Transverse colon (tissue), 4 donors: ENCODE data around the gene ALKBH3. TPM values are rescaled to one million over a fixed set of nuclear protein-coding genes. Genes with fewer than 3 reads are reported as not detected.

ENCODE experiments used
- DNase-seq: peaks from one replicate; pipeline ENCODE4 v3.0.0-alpha.2; 2019
- H3K27ac ChIP-seq, 4 donors: fragments of 200-600 bp; sonication (generic); 2 replicates each; pipeline ENCODE4 v1.5.1; 2016 to 2018; ENCODE audit warnings: inconsistent platforms in 4 of 4
- H3K27me3 ChIP-seq: fragments of 200-600 bp; sonication (generic); 2 replicates; pipeline ENCODE4 v1.5.1; 2017; ENCODE audit warnings: inconsistent platforms
- H3K36me3 ChIP-seq, 4 donors: fragments of 200-600 bp; sonication (generic); 2 replicates each; pipeline ENCODE4 v1.5.1; 2017 to 2019; ENCODE audit warnings: inconsistent platforms in 4 of 4
- H3K4me1 ChIP-seq, 4 donors: fragments of 200-600 bp; sonication (generic); 2 replicates each; pipeline ENCODE4 v1.5.1; 2017 to 2020; ENCODE audit warnings: inconsistent platforms in 4 of 4
- H3K4me3 ChIP-seq, 4 donors: fragments of 200-600 bp; sonication (generic); 1 replicate in 1 of 4; 2 replicates in 3 of 4; pipeline versions ENCODE4 v1.5.1 to v1.6.1; 2017 to 2019; ENCODE audit warnings: inconsistent platforms in 4 of 4
- H3K9me3 ChIP-seq, 2 donors: fragments of 200-600 bp; sonication (generic); 2 replicates each; pipeline ENCODE4 v1.5.1; 2017 to 2019; ENCODE audit warnings: inconsistent platforms in 2 of 2
- EP300 ChIP-seq: sonication (generic); formaldehyde crosslinking; IDR thresholded peaks from one replicate; pipeline ENCODE4 v1.6.1; 2017; ENCODE audit warnings: antibody characterized with exemption, low read depth
- POLR2A ChIP-seq: fragments of 450-650 bp; IDR thresholded peaks from one replicate; pipeline ENCODE4 v1.6.1; 2016; ENCODE audit warnings: antibody characterized with exemption, mild to moderate bottlenecking, moderate library complexity
- POLR2AphosphoS5 ChIP-seq, 3 donors: sonication (generic); formaldehyde crosslinking; IDR thresholded peaks; one replicate each; pipeline ENCODE4 v1.6.1; 2016; ENCODE audit warnings: antibody characterized with exemption in 3 of 3
- WGBS, 2 donors: methylation state at CpG; one replicate each; pipeline ENCODE4 v1.1.5; 2018; ENCODE audit warnings: low coverage in 1 of 2; 5-methylcytosine and 5-hydroxymethylcytosine counted together
- in situ Hi-C, 4 donors: fragments of 200-750 bp; cut with MboI; loops; one replicate each; pipeline versions ENCODE4 v1.15.0 to v1.15.1; 2017; ENCODE audit warnings: low sequenced_read_pairs in 3 of 4, low pct_ligation_motif_present in 1 of 4, low pct_unique_long_range_greater_than_20kb in 1 of 4
- intact Hi-C: fragments of 100-400 bp; cut with DNase I; formaldehyde crosslinking; loops from one replicate; pipeline ENCODE4 v1.15.1; 2023; ENCODE audit warnings: low total_unique reads
- total RNA-seq, 4 donors: library from RNA; depleted of rRNA; stranded (reverse); fragments of >200 nt; gene quantifications; one replicate each; pipeline ENCODE4 v1.1.0, GENCODE V29; 2016
- TF ChIP-seq, protein P1 (sequence below), 5 experiments: fragments of 200-600 bp in 3 of 5; fragments of 450-650 bp in 2 of 5; sonication (generic) in 3 of 5; IDR thresholded peaks; 1 replicate in 2 of 5; 2 replicates in 3 of 5; pipeline ENCODE4 v1.5.1; 2016 to 2017; ENCODE audit warnings: antibody characterized with exemption in 5 of 5, inconsistent platforms in 3 of 5, mild to moderate bottlenecking in 2 of 5, moderate library complexity in 1 of 5

The ALKBH3 gene
- total RNA-seq, 4 donors from 2014 or later, result 7.2 to 27.6 (median 23.5) TPM

DNA sequence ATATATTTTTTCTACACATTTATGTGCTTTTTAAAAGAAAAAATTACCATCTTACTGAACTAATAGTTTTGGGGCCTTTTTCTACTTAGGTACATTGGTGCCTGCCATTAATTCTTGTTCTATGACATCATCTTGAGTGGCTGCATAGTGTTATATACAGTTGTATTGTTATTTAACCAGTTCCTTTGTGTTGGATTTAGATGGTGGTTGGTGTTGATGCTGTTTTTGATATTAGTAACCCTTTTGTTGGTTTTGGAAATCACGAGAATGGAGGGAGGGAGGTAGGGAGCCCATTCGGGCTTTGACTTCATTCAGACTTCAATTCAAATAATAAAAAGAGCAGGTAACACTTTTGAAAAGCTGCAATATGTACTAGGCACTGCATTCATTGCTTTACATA, 46.4 kb downstream of the ALKBH3 start:
- intact Hi-C loops (no loop called here), in situ Hi-C loops (no loop called here)
- Histone ChIP-seq H3K36me3 (no peaks in the 10 kb centered on the region), H3K9me3 (no peaks in the 10 kb centered on the region), H3K27me3 (no peaks in the 10 kb centered on the region), H3K4me3 (no peak overlapping the region), H3K4me1 (peaks cover 0 to 26% (median 16%) of the 10 kb centered on the region in 4 donors), H3K27ac (peak overlapping the region in 2 of 4 donors; percentile 84 to 90)
- WGBS, 2 donors, result 92 to 95% methylated on average over 2 of the region's 2 CpGs
- no peak for TF ChIP-seq POLR2AphosphoS5 (IDR thresholded peaks at IDR 0.05)
- TF ChIP-seq POLR2A, result no peak
- TF ChIP-seq, protein P1, sequence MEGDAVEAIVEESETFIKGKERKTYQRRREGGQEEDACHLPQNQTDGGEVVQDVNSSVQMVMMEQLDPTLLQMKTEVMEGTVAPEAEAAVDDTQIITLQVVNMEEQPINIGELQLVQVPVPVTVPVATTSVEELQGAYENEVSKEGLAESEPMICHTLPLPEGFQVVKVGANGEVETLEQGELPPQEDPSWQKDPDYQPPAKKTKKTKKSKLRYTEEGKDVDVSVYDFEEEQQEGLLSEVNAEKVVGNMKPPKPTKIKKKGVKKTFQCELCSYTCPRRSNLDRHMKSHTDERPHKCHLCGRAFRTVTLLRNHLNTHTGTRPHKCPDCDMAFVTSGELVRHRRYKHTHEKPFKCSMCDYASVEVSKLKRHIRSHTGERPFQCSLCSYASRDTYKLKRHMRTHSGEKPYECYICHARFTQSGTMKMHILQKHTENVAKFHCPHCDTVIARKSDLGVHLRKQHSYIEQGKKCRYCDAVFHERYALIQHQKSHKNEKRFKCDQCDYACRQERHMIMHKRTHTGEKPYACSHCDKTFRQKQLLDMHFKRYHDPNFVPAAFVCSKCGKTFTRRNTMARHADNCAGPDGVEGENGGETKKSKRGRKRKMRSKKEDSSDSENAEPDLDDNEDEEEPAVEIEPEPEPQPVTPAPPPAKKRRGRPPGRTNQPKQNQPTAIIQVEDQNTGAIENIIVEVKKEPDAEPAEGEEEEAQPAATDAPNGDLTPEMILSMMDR (IDR thresholded peaks at IDR 0.05), result no peak
- TF ChIP-seq EP300, result no peak
- no peak for DNase-seq

DNA sequence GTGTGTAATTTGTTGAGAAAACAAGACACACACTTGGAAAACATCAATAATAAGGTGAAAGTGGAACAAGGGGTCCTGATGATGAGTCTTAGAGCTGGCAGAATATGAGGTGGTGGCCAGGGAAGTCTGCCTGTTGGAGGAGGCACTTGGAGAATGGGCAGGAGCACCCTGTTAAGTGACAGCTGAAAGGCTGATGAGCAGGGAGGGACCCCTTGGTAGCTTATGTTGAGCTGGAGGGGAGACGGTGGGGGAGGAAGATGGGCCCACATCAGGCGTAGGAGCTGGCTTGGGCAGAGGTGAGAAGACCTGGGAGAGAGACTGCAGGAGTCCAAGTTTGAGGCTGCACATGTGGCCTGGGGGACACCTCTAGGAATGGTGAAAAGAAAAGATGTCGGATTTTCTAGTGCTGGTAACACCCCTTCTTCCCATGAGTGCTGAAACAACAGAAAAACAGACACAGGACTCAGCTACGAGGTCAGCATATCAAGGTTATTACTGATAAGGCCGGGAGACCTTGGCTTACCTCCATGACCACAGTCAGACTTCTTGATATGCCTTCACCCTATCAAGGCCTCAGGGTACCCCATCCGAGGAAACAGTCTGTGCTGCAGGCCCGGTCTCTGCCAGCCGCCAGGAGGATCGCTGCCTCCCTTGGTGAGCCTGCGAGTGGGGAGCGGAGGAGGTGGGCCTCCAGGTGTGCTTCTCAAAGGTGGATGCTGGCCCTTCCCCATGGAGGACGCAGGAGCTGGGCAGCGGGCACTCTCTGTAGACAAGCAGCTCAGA, 47.5 kb downstream of the ALKBH3 start:
- DNase-seq, result no peak
- no peaks in the 10 kb centered on the region for H3K36me3 ChIP-seq
- H3K27me3 ChIP-seq, result no peaks in the 10 kb centered on the region
- intact Hi-C loops (no loop called here), in situ Hi-C loops (no loop called here)
- no peak overlapping the region for H3K4me3 ChIP-seq
- no peak for TF ChIP-seq POLR2A
- TF ChIP-seq EP300, result no peak
- no peak overlapping the region for H3K27ac ChIP-seq
- no peaks in the 10 kb centered on the region for H3K9me3 ChIP-seq
- 86 to 87% methylated on average over 6 to 13 of the region's 13 CpGs for WGBS, 2 donors
- H3K4me1 ChIP-seq, result peaks cover 0 to 23% (median 12%) of the 10 kb centered on the region in 4 donors

DNA sequence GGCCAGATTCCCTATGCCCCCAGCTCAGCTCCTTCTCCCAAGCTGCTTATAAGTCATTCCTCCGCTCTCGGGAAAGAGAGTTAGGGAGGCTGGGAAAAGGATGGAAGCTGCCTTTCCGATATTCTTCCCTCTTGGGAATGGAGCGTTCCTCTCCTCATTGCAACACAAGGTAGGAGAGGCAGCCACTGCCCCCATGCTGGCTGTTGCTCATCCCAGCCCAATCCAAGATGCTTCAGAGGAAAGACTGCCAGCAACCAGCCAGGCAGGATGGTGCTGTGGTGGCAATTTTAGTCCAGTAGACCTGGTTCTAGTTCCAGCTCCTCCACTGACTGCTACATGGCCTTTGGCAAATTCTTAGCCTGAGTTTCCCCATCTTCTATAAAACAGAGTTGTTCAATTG, 48.1 kb downstream of the ALKBH3 start:
- H3K27me3 ChIP-seq, result no peaks in the 10 kb centered on the region
- no peaks in the 10 kb centered on the region for H3K36me3 ChIP-seq
- intact Hi-C loops (no loop called here), in situ Hi-C loops (no loop called here)
- WGBS, 2 donors, result 92% methylated on average over 4 of the region's 4 CpGs; no CpG with 5 or more reads in 1 of the 2 donors
- H3K4me3 ChIP-seq, result no peak overlapping the region
- H3K27ac ChIP-seq, result no peak overlapping the region
- TF ChIP-seq POLR2A, result no peak
- TF ChIP-seq, protein P1 (IDR thresholded peaks at IDR 0.05), result no peak
- peaks cover 0 to 29% (median 12%) of the 10 kb centered on the region in 4 donors for H3K4me1 ChIP-seq
- no peaks in the 10 kb centered on the region for H3K9me3 ChIP-seq
- DNase-seq, result no peak

DNA sequence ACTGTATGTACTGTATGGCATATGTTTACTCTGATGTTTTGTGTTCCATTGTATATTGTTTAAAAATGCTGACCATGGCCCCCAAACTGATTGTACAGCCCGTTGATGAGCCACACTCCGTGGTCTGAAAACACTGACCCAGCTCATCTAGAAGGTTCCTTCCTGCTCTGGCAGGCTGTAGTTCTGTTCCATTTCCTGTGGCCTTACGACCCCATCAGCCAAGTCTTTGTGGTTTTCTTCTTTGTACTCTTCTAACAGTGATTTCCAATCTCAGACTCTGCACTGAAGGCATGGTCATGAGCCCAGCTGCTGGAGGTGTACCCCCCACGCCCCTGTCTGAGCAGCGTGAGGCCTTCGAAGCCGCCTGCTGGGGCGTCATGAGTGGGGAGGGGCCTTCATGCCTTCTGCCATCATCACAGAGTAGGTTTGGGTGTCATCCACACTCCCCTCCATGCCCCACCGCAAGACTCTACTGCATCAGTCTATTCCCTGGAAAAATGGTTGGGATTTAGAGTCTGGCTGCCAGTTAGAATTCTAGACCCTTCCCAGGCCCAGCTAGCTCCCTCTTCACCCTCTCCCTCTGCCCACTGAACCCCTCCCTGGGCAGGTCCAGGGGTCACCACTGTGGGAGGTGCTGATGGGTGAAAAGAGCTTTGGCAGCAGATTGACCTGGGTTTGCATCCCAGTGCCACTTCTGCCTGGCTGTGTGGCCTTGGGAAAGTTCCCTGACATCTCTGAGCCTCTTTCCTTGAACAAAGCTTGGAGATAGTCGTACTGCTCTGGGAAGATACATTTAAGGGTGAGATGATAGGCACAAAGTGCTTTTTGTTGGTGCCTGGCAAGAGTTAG, 50.5 kb downstream of the ALKBH3 start:
- H3K9me3 ChIP-seq, result no peaks in the 10 kb centered on the region
- 55 to 67% methylated on average over 4 to 10 of the region's 10 CpGs for WGBS, 2 donors
- TF ChIP-seq POLR2AphosphoS5 (IDR thresholded peaks at IDR 0.05) (no peak), EP300 (no peak), POLR2A (no peak)
- TF ChIP-seq, protein P1 (IDR thresholded peaks at IDR 0.05), result no peak
- in situ Hi-C loops, result no loop called here
- H3K27me3 ChIP-seq, result no peaks in the 10 kb centered on the region
- H3K4me1 ChIP-seq, result peaks cover 0 to 7% (median 0%) of the 10 kb centered on the region in 4 donors
- intact Hi-C loops, result no loop called here
- H3K36me3 ChIP-seq, result no peaks in the 10 kb centered on the region
- no peak for DNase-seq
- no peak overlapping the region for H3K4me3 ChIP-seq
- no peak overlapping the region for H3K27ac ChIP-seq
